PC-3 (cell line): ENCODE results near the gene IKBKE. TPM values are rescaled to one million over a fixed set of nuclear protein-coding genes. Genes with fewer than 3 reads are reported as not detected.

Source experiments
- ATAC-seq: fragments of 200-7000 bp; cut with Tn5 transposase; 2 replicates; pipeline ENCODE4 v1.9.1; 2020; ENCODE audit warnings: mild to moderate bottlenecking, moderate library complexity
- BruUV-seq: library from RNA; stranded (reverse); fragments of 400-500 nt; replicated peaks from 2 replicates; lab custom pipeline; 2021; lab: Mats Ljungman, UMichigan
- CTCF ChIA-PET: fragments of 300-600 bp; sonication (Branson Sonifier 250); formaldehyde crosslinking; loops from one replicate; lab custom pipeline; 2022; ENCODE audit warnings: antibody characterized with exemption; lab: Charles Lee
- POLR2A ChIA-PET: fragments of 300-600 bp; sonication (Branson Sonifier 250); formaldehyde crosslinking; loops from one replicate; lab custom pipeline; 2022; ENCODE audit warnings: antibody characterized with exemption; ENCODE audit not compliant: unreplicated experiment; lab: Charles Lee
- DNase-seq: peaks from one replicate; pipeline ENCODE4 v3.0.0-alpha.2; 2015
- H2AFZ ChIP-seq: fragments of 300-600 bp; sonication (generic); 2 replicates; pipeline ENCODE4 v1.6.0; 2016; ENCODE audit warnings: antibody characterized with exemption, low read length
- H3F3A ChIP-seq: fragments of 300-600 bp; sonication (generic); one replicate; pipeline ENCODE4 v1.6.0; 2017; ENCODE audit warnings: antibody characterized with exemption, low read length, control low read depth, mild to moderate bottlenecking; ENCODE audit not compliant: unreplicated experiment
- H3K27ac ChIP-seq: fragments of 300-600 bp; sonication (generic); 2 replicates; pipeline ENCODE4 v1.5.1; 2016; ENCODE audit warnings: mild to moderate bottlenecking, low read length
- H3K27me3 ChIP-seq: fragments of 300-600 bp; sonication (generic); 2 replicates; pipeline ENCODE4 v1.6.1; 2016; ENCODE audit warnings: low read length, mixed read lengths
- H3K36me3 ChIP-seq: fragments of 300-600 bp; sonication (generic); 2 replicates; pipeline ENCODE4 v1.6.1; 2016; ENCODE audit warnings: low read depth, mixed run types, low read length, mixed read lengths
- H3K4me1 ChIP-seq: fragments of 300-600 bp; sonication (generic); 2 replicates; pipeline ENCODE4 v1.5.1; 2016; ENCODE audit warnings: low read length; ENCODE audit not compliant: insufficient read depth
- H3K4me2 ChIP-seq: fragments of 300-600 bp; sonication (generic); 2 replicates; pipeline ENCODE4 v1.6.0; 2016; ENCODE audit warnings: low read length
- H3K4me3 ChIP-seq: fragments of 300-600 bp; sonication (generic); 2 replicates; pipeline ENCODE4 v1.5.1; 2016; ENCODE audit warnings: mild to moderate bottlenecking, low read length, mixed read lengths
- H3K79me2 ChIP-seq: fragments of 300-600 bp; sonication (generic); 2 replicates; pipeline ENCODE4 v1.6.1; 2017; ENCODE audit warnings: low read length, mixed read lengths
- H3K9ac ChIP-seq: fragments of 300-600 bp; sonication (generic); 2 replicates; pipeline ENCODE4 v1.6.0; 2016; ENCODE audit warnings: mild to moderate bottlenecking, low read length
- H3K9me2 ChIP-seq: fragments of 300-600 bp; sonication (generic); replicated peaks from 2 replicates; pipeline ENCODE4 v1.6.1; 2016; ENCODE audit warnings: mixed run types, low read length, mixed read lengths
- H3K9me3 ChIP-seq: fragments of 300-600 bp; sonication (generic); 2 replicates; pipeline ENCODE4 v1.6.1; 2016; ENCODE audit warnings: low read length, mixed read lengths
- H4K20me1 ChIP-seq: fragments of 300-600 bp; sonication (generic); 2 replicates; pipeline ENCODE4 v1.6.1; 2016; ENCODE audit warnings: low read length, mixed read lengths
- EZH2 ChIP-seq: fragments of 300-600 bp; sonication (generic); IDR thresholded peaks from one replicate; pipeline ENCODE4 v1.6.1; 2017; ENCODE audit warnings: antibody characterized with exemption, mild to moderate bottlenecking, low read length; ENCODE audit not compliant: unreplicated experiment
- EZH2phosphoT487 ChIP-seq: fragments of 300-600 bp; sonication (generic); IDR thresholded peaks from 2 replicates; pipeline ENCODE4 v1.6.1; 2018; ENCODE audit warnings: mild to moderate bottlenecking, antibody characterized with exemption, low read length, borderline replicate concordance
- intact Hi-C: fragments of 100-400 bp; cut with micrococcal nuclease; formaldehyde crosslinking; loops from 2 replicates; pipeline ENCODE4 v1.9.0; 2023
- total RNA-seq: library from RNA; depleted of rRNA; stranded (reverse); fragments of >200 nt; gene quantifications from 2 replicates; pipeline ENCODE4 v1.2.3, GENCODE V29; 2014
- TF ChIP-seq, protein P1 (sequence below): fragments of 300-600 bp; sonication (generic); conservative IDR thresholded peaks from 2 replicates; pipeline ENCODE4 v1.5.1; 2017; ENCODE audit warnings: antibody characterized with exemption, low read depth, mild to moderate bottlenecking, low read length

Gene IKBKE
- total RNA-seq, 1 experiment from 2014 or later: 28.3 TPM

DNA sequence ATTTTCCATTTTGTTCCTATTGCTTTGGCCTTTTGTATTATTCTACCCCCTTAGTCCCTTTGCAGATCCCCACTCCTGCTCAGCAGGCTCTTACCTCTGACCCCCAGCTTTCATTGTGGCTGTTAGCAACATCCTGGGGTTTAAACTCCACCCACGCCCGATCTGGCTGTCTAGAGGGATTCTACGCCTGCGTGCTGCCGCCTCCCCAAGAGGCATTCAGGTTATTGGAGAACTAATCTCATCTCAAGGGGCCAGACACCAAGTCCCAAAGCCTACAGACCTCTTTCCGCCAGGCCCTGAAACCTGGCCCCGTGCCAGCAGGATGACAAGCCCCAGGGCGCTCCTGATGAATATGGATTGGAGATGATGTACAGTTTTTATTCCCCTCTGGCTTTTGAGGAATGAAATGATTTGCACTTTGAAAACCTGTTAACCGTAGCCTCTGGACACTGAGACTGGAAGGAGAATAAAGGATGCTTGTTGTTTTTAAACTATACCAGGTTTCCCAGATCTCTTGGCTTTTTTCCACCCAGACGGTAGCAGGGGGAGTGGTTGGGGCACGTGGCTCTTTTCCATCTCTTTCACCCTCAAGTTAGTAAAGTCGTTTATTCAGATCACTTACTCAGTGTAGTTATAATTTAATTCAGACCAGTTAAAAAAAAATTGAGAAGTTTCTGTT is 14.5 kb upstream of the IKBKE start:
- Histone ChIP-seq H3F3A (no peaks in the 10 kb centered on the region), H3K4me2 (no peak overlapping the region), H4K20me1 (no peaks in the 10 kb centered on the region), H3K27me3 (no peaks in the 10 kb centered on the region), H2AFZ (no peak overlapping the region), H3K27ac (no peak overlapping the region), H3K4me1 (peaks cover 16% of the 10 kb centered on the region), H3K4me3 (no peak overlapping the region), H3K79me2 (no peaks in the 10 kb centered on the region), H3K9me2 (no peaks in the 10 kb centered on the region), H3K9ac (no peak overlapping the region), H3K9me3 (no peaks in the 10 kb centered on the region), H3K36me3 (peaks cover 7% of the 10 kb centered on the region; the same call in 1 of the 2 replicates)
- intact Hi-C loops: no loop called here
- ATAC-seq: no peak
- no TSS peak for BruUV-seq
- DNase-seq: peak; percentile 18
- TF ChIP-seq, protein P1, sequence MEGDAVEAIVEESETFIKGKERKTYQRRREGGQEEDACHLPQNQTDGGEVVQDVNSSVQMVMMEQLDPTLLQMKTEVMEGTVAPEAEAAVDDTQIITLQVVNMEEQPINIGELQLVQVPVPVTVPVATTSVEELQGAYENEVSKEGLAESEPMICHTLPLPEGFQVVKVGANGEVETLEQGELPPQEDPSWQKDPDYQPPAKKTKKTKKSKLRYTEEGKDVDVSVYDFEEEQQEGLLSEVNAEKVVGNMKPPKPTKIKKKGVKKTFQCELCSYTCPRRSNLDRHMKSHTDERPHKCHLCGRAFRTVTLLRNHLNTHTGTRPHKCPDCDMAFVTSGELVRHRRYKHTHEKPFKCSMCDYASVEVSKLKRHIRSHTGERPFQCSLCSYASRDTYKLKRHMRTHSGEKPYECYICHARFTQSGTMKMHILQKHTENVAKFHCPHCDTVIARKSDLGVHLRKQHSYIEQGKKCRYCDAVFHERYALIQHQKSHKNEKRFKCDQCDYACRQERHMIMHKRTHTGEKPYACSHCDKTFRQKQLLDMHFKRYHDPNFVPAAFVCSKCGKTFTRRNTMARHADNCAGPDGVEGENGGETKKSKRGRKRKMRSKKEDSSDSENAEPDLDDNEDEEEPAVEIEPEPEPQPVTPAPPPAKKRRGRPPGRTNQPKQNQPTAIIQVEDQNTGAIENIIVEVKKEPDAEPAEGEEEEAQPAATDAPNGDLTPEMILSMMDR: no peak
- no peak for TF ChIP-seq EZH2phosphoT487
- TF ChIP-seq EZH2: no peak
- POLR2A ChIA-PET: no interaction called here
- CTCF ChIA-PET: interaction anchor here (0.8 kb wide), 1 partner anchor 25 kb away, joined by 3 read pairs; no protein-coding TSS in a partner anchor

DNA sequence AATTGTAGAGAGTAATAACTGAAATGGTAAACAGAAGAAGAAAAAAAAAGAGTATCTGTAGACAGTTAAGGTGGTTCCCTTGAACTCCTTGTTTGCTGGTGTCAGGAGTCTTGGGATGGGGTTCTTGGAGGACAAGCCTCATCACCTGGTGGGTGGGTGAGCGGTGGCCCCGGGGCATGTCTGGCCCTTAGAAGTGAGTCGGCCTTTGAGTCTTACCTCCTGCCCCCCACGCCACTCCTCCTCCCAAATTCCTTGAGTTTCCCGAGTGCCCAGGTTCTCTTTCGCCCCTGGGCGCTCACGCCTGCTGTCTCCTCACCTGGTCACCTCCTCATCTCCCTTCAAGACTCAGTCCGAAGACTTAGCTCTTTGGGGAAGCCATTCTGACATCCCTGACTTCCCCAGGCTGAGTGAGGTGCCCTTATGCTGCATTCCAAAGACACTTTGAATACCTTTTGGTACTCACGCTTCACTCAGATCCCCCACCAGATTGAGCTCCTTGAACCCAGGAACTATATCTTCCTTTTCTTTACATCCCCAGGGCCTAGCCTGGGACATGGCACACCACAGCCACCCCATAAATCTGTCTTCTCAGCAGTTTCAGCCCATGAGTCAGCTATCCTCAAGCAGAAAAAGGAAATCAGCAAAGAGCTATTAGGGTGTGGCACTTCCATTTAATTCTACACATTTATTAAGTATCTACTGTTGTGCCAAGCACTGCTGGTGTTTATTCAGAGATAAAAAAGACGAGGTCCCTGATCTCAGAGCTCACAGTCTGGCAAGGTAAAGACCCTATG is 13.5 kb upstream of the IKBKE start:
- Histone ChIP-seq H3K36me3 (peaks cover 7% of the 10 kb centered on the region; the same call in 1 of the 2 replicates), H3K4me3 (no peak overlapping the region), H4K20me1 (no peaks in the 10 kb centered on the region), H3K27me3 (no peaks in the 10 kb centered on the region), H2AFZ (no peak overlapping the region), H3K4me1 (peaks cover 16% of the 10 kb centered on the region), H3K9me3 (no peaks in the 10 kb centered on the region), H3K9ac (no peak overlapping the region), H3K79me2 (no peaks in the 10 kb centered on the region), H3F3A (no peaks in the 10 kb centered on the region), H3K4me2 (peak overlapping the region; percentile 43), H3K9me2 (no peaks in the 10 kb centered on the region), H3K27ac (peak overlapping the region; percentile 32)
- peak; percentile 83 for ATAC-seq
- no peak for TF ChIP-seq EZH2phosphoT487
- TF ChIP-seq, protein P1: no peak
- BruUV-seq: no TSS peak
- ChIA-PET POLR2A (interaction anchor here (1.0 kb wide), 1 partner anchor 13 kb away, joined by 3 read pairs; no protein-coding TSS in a partner anchor), CTCF (no interaction called here)
- peak; percentile 82 for DNase-seq
- intact Hi-C loops: no loop called here
